Measurements from ENCODE around the gene ZC3H12C.

DNA sequence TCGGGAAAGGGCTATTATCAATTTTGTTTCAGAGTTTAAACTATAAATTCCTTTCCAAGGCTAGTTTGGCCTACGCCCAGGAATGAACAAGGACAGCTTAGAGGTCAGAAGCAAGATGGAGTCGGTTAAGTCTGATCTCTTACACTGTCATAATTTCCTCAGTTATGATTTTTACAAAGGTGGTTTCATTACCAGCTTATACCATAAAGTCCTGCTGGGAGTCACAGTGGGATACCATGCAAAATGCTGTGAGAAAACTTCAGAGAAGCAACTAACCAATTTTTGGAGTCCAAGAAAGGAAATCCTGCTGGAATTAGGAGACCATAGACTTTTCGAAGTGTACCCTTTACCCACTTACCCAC is 17.4 kb upstream of the ZC3H12C start:
- TF ChIP-seq, protein P1, sequence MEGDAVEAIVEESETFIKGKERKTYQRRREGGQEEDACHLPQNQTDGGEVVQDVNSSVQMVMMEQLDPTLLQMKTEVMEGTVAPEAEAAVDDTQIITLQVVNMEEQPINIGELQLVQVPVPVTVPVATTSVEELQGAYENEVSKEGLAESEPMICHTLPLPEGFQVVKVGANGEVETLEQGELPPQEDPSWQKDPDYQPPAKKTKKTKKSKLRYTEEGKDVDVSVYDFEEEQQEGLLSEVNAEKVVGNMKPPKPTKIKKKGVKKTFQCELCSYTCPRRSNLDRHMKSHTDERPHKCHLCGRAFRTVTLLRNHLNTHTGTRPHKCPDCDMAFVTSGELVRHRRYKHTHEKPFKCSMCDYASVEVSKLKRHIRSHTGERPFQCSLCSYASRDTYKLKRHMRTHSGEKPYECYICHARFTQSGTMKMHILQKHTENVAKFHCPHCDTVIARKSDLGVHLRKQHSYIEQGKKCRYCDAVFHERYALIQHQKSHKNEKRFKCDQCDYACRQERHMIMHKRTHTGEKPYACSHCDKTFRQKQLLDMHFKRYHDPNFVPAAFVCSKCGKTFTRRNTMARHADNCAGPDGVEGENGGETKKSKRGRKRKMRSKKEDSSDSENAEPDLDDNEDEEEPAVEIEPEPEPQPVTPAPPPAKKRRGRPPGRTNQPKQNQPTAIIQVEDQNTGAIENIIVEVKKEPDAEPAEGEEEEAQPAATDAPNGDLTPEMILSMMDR (IDR thresholded peaks at IDR 0.05; ENCODE audit: low read length) = no peak
- TF ChIP-seq EZH2 (IDR thresholded peaks at IDR 0.05; ENCODE audit: borderline replicate concordance, low read length) = no peak

All from OCI-LY1 (cell line).